DOHH2 (cell line): ENCODE measurements around the gene PAQR5.

ENCODE experiments used
- H3F3A ChIP-seq: fragments of 200-600 bp; sonication (generic), shearing (Covaris generic); 2 replicates; pipeline ENCODE4 v1.6.0; 2016; ENCODE audit warnings: antibody characterized with exemption, mild to moderate bottlenecking; ENCODE audit not compliant: control insufficient read depth, insufficient read depth
- H3K27ac ChIP-seq: fragments of 200-600 bp; sonication (generic); 2 replicates; pipeline ENCODE4 v1.5.1; 2014; ENCODE audit warnings: low read depth, mild to moderate bottlenecking, low read length, moderate library complexity
- H3K27me3 ChIP-seq: fragments of 200-600 bp; sonication (generic); 2 replicates; pipeline ENCODE4 v1.6.1; 2014; ENCODE audit warnings: mild to moderate bottlenecking, low read length, mixed read lengths; ENCODE audit not compliant: control insufficient read depth
- H3K36me3 ChIP-seq: fragments of 200-600 bp; sonication (generic); 2 replicates; pipeline ENCODE4 v1.6.1; 2014; ENCODE audit warnings: mild to moderate bottlenecking, low read length, moderate library complexity, mixed read lengths; ENCODE audit not compliant: control insufficient read depth
- H3K4me1 ChIP-seq: fragments of 200-600 bp; sonication (generic); 2 replicates; pipeline ENCODE4 v1.6.1; 2014; ENCODE audit warnings: mild to moderate bottlenecking, low read length, mixed read lengths; ENCODE audit not compliant: control insufficient read depth
- H3K4me2 ChIP-seq: fragments of 200-600 bp; sonication (generic); 2 replicates; pipeline ENCODE4 v1.6.0; 2014; ENCODE audit warnings: mild to moderate bottlenecking, low read length, moderate library complexity
- H3K4me3 ChIP-seq: fragments of 200-600 bp; sonication (generic); 2 replicates; pipeline ENCODE4 v1.5.1; 2014; ENCODE audit warnings: mild to moderate bottlenecking, low read length, mixed read lengths
- H3K79me2 ChIP-seq: fragments of 200-600 bp; sonication (generic); 2 replicates; pipeline ENCODE4 v1.6.1; 2014; ENCODE audit warnings: mild to moderate bottlenecking, low read length, mixed read lengths; ENCODE audit not compliant: control insufficient read depth
- H3K9me2 ChIP-seq: fragments of 200-600 bp; sonication (generic); replicated peaks from 2 replicates; pipeline ENCODE4 v1.6.1; 2014; ENCODE audit warnings: mild to moderate bottlenecking, low read length, mixed read lengths; ENCODE audit not compliant: control insufficient read depth
- H3K9me3 ChIP-seq: fragments of 200-600 bp; sonication (generic); 2 replicates; pipeline ENCODE4 v1.6.1; 2014; ENCODE audit warnings: antibody characterized with exemption, low read length, mixed read lengths; ENCODE audit not compliant: control insufficient read depth, insufficient read depth
- H4K20me1 ChIP-seq: fragments of 200-600 bp; sonication (generic); 2 replicates; pipeline ENCODE4 v1.6.0; 2014; ENCODE audit warnings: low read depth, mild to moderate bottlenecking, antibody characterized with exemption, low read length, moderate library complexity; ENCODE audit not compliant: control insufficient read depth, insufficient read depth
- EZH2phosphoT487 ChIP-seq: fragments of 200-600 bp; sonication (generic); IDR thresholded peaks from 2 replicates; pipeline ENCODE4 v1.6.1; 2017; ENCODE audit warnings: borderline replicate concordance, mild to moderate bottlenecking, antibody characterized with exemption, low read length, moderate library complexity, mixed read lengths
- TF ChIP-seq, protein P1 (sequence below): fragments of 200-600 bp; sonication (generic); IDR thresholded peaks from one replicate; pipeline ENCODE4 v1.5.1; 2014; ENCODE audit warnings: antibody characterized with exemption, mild to moderate bottlenecking, low read depth, low read length; ENCODE audit not compliant: poor library complexity, severe bottlenecking

The PAQR5 gene

GRCh38 chr15:69324565-69324964 lies 25.9 kb downstream of the PAQR5 start:
- Histone ChIP-seq H3K9me2 (no peaks in the 10 kb centered on the region), H3K36me3 (no peaks in the 10 kb centered on the region), H3K9me3 (no peaks in the 10 kb centered on the region), H3K4me3 (no peak overlapping the region), H3K27ac (no peak overlapping the region), H3K4me2 (no peak overlapping the region), H4K20me1 (no peaks in the 10 kb centered on the region), H3F3A (no peaks in the 10 kb centered on the region), H3K79me2 (no peaks in the 10 kb centered on the region), H3K4me1 (no peaks in the 10 kb centered on the region), H3K27me3 (peaks cover 12% of the 10 kb centered on the region)
- TF ChIP-seq EZH2phosphoT487 = no peak
- TF ChIP-seq, protein P1, sequence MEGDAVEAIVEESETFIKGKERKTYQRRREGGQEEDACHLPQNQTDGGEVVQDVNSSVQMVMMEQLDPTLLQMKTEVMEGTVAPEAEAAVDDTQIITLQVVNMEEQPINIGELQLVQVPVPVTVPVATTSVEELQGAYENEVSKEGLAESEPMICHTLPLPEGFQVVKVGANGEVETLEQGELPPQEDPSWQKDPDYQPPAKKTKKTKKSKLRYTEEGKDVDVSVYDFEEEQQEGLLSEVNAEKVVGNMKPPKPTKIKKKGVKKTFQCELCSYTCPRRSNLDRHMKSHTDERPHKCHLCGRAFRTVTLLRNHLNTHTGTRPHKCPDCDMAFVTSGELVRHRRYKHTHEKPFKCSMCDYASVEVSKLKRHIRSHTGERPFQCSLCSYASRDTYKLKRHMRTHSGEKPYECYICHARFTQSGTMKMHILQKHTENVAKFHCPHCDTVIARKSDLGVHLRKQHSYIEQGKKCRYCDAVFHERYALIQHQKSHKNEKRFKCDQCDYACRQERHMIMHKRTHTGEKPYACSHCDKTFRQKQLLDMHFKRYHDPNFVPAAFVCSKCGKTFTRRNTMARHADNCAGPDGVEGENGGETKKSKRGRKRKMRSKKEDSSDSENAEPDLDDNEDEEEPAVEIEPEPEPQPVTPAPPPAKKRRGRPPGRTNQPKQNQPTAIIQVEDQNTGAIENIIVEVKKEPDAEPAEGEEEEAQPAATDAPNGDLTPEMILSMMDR = no peak

DNA sequence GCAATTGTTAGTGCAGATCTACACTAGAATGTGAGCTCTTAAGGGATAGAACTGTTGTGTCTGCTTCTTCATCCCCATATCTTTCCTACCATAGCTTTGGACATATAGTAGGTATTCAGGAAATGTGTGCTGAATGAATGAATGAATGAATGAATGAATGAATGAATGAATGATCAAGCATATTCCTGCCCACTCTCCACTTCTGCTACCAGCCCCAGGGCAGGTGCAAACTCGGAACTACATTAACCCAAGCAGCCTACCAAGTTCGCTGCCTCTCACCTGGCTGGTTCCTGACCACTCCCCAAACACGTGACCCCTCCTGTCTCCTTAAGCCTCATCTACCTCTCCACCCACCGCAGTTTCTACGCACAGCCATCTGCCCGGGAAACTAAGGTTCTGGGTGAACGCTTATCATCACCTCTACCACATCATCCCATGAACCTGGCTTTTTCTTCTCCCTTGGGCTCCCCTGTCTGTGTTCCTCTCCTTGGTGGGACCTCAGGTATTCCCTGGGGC lies 26.8 kb downstream of the PAQR5 start:
- TF ChIP-seq EZH2phosphoT487 = no peak
- TF ChIP-seq, protein P1 = no peak
- no peaks in the 10 kb centered on the region for H3K79me2 ChIP-seq
- H3K27ac ChIP-seq = no peak overlapping the region
- no peaks in the 10 kb centered on the region for H3K4me1 ChIP-seq
- peaks cover 6% of the 10 kb centered on the region; the same call in 1 of the 2 replicates for H3K27me3 ChIP-seq
- no peaks in the 10 kb centered on the region for H3K36me3 ChIP-seq
- H3K4me3 ChIP-seq = no peak overlapping the region
- no peaks in the 10 kb centered on the region for H4K20me1 ChIP-seq
- no peaks in the 10 kb centered on the region for H3F3A ChIP-seq
- no peak overlapping the region for H3K4me2 ChIP-seq
- H3K9me3 ChIP-seq = no peaks in the 10 kb centered on the region
- H3K9me2 ChIP-seq = no peaks in the 10 kb centered on the region

GRCh38 chr15:69328080-69328479 lies 29.4 kb downstream of the PAQR5 start:
- Histone ChIP-seq H3K4me3 (no peak overlapping the region), H3F3A (no peaks in the 10 kb centered on the region), H3K36me3 (no peaks in the 10 kb centered on the region), H3K9me3 (no peaks in the 10 kb centered on the region), H4K20me1 (no peaks in the 10 kb centered on the region), H3K27ac (no peak overlapping the region), H3K4me1 (no peaks in the 10 kb centered on the region), H3K27me3 (peaks cover 7% of the 10 kb centered on the region; the same call in 1 of the 2 replicates), H3K4me2 (no peak overlapping the region), H3K79me2 (no peaks in the 10 kb centered on the region), H3K9me2 (no peaks in the 10 kb centered on the region)
- TF ChIP-seq EZH2phosphoT487 = no peak
- TF ChIP-seq, protein P1 = no peak
